ENCODE data around the gene TFDP2.

The TFDP2 gene

GRCh38 chr3:142029791-142030190 is 119.6 kb downstream of the TFDP2 start:
- peaks cover 0 to 8% of the 10 kb centered on the region in 2 donors for H3K4me1 ChIP-seq (ENCODE audit: control insufficient read depth in 1 of 2, insufficient read depth in 2 of 2, low read length in 2 of 2)
- H3K27ac ChIP-seq (ENCODE audit: low read length) = peak overlapping the region; percentile 11
- H3K9me3 ChIP-seq (ENCODE audit: control insufficient read depth in 1 of 2, low read length in 2 of 2) = no peaks in the 10 kb centered on the region
- no peaks in the 10 kb centered on the region for H3K36me3 ChIP-seq (ENCODE audit: control insufficient read depth in 1 of 2, insufficient read depth in 2 of 2, low read length in 2 of 2)
- H3K27me3 ChIP-seq (ENCODE audit: low read depth, low read length) = no peaks in the 10 kb centered on the region
- H3K4me3 ChIP-seq (ENCODE audit: low read depth in 1 of 2, low read length in 2 of 2) = no peak overlapping the region

- Histone ChIP-seq H3K4me3 (ENCODE audit: low read depth in 1 of 2, low read length in 2 of 2) (no peak overlapping the region), H3K4me1 (ENCODE audit: control insufficient read depth in 1 of 2, insufficient read depth in 2 of 2, low read length in 2 of 2) (peaks cover 0 to 8% of the 10 kb centered on the region in 2 donors), H3K27me3 (ENCODE audit: low read depth, low read length) (no peaks in the 10 kb centered on the region), H3K27ac (ENCODE audit: low read length) (peak overlapping the region; percentile 11), H3K36me3 (ENCODE audit: control insufficient read depth in 1 of 2, insufficient read depth in 2 of 2, low read length in 2 of 2) (no peaks in the 10 kb centered on the region), H3K9me3 (ENCODE audit: control insufficient read depth in 1 of 2, low read length in 2 of 2) (no peaks in the 10 kb centered on the region)
These were observed 120.2 kb downstream of the TFDP2 start for GRCh38 chr3:142029052-142029642.

GRCh38 chr3:142028243-142028777 is 121.0 kb downstream of the TFDP2 start:
- Histone ChIP-seq H3K27ac (ENCODE audit: low read length) (peak overlapping the region; percentile 79), H3K27me3 (ENCODE audit: low read depth, low read length) (no peaks in the 10 kb centered on the region), H3K4me1 (ENCODE audit: control insufficient read depth in 1 of 2, insufficient read depth in 2 of 2, low read length in 2 of 2) (peaks cover 0 to 8% of the 10 kb centered on the region in 2 donors)

GRCh38 chr3:142027735-142028134 is 121.6 kb downstream of the TFDP2 start:
- H3K4me1 ChIP-seq (ENCODE audit: control insufficient read depth in 1 of 2, insufficient read depth in 2 of 2, low read length in 2 of 2) = peaks cover 0 to 8% of the 10 kb centered on the region in 2 donors
- peak overlapping the region; percentile 79 for H3K27ac ChIP-seq (ENCODE audit: low read length)
- H3K9me3 ChIP-seq (ENCODE audit: control insufficient read depth in 1 of 2, low read length in 2 of 2) = no peaks in the 10 kb centered on the region
- no peaks in the 10 kb centered on the region for H3K27me3 ChIP-seq (ENCODE audit: low read depth, low read length)
- H3K4me3 ChIP-seq (ENCODE audit: low read depth in 1 of 2, low read length in 2 of 2) = peak overlapping the region; percentile 72 to 86
- H3K36me3 ChIP-seq (ENCODE audit: control insufficient read depth in 1 of 2, insufficient read depth in 2 of 2, low read length in 2 of 2) = no peaks in the 10 kb centered on the region

More at GRCh38 chr3:142028243-142028777, 121.0 kb downstream of the TFDP2 start:
- no peaks in the 10 kb centered on the region for H3K36me3 ChIP-seq (ENCODE audit: control insufficient read depth in 1 of 2, insufficient read depth in 2 of 2, low read length in 2 of 2)
- no peaks in the 10 kb centered on the region for H3K9me3 ChIP-seq (ENCODE audit: control insufficient read depth in 1 of 2, low read length in 2 of 2)
- peak overlapping the region; percentile 72 to 86 for H3K4me3 ChIP-seq (ENCODE audit: low read depth in 1 of 2, low read length in 2 of 2)

- Histone ChIP-seq H3K9me3 (ENCODE audit: control insufficient read depth in 1 of 2, low read length in 2 of 2) (no peaks in the 10 kb centered on the region), H3K27me3 (ENCODE audit: low read depth, low read length) (no peaks in the 10 kb centered on the region), H3K4me3 (ENCODE audit: low read depth in 1 of 2, low read length in 2 of 2) (peak overlapping the region; percentile 72 to 86), H3K27ac (ENCODE audit: low read length) (peak overlapping the region; percentile 79), H3K4me1 (ENCODE audit: control insufficient read depth in 1 of 2, insufficient read depth in 2 of 2, low read length in 2 of 2) (peaks cover 0 to 8% of the 10 kb centered on the region in 2 donors), H3K36me3 (ENCODE audit: control insufficient read depth in 1 of 2, insufficient read depth in 2 of 2, low read length in 2 of 2) (no peaks in the 10 kb centered on the region)
These were observed 122.0 kb downstream of the TFDP2 start for GRCh38 chr3:142027300-142027699.

GRCh38 chr3:142026333-142026732 is 123.0 kb downstream of the TFDP2 start:
- H3K36me3 ChIP-seq (ENCODE audit: control insufficient read depth in 1 of 2, insufficient read depth in 2 of 2, low read length in 2 of 2) = no peaks in the 10 kb centered on the region
- peaks cover 0 to 13% of the 10 kb centered on the region in 2 donors for H3K4me1 ChIP-seq (ENCODE audit: control insufficient read depth in 1 of 2, insufficient read depth in 2 of 2, low read length in 2 of 2)
- H3K9me3 ChIP-seq (ENCODE audit: control insufficient read depth in 1 of 2, low read length in 2 of 2) = no peaks in the 10 kb centered on the region
- H3K4me3 ChIP-seq (ENCODE audit: low read depth in 1 of 2, low read length in 2 of 2) = no peak overlapping the region
- H3K27ac ChIP-seq (ENCODE audit: low read length) = no peak overlapping the region
- no peaks in the 10 kb centered on the region for H3K27me3 ChIP-seq (ENCODE audit: low read depth, low read length)

- H3K27me3 ChIP-seq (ENCODE audit: low read depth, low read length) = no peaks in the 10 kb centered on the region
- H3K9me3 ChIP-seq (ENCODE audit: control insufficient read depth in 1 of 2, low read length in 2 of 2) = no peaks in the 10 kb centered on the region
- peaks cover 0 to 8% of the 10 kb centered on the region in 2 donors for H3K4me1 ChIP-seq (ENCODE audit: control insufficient read depth in 1 of 2, insufficient read depth in 2 of 2, low read length in 2 of 2)
- no peaks in the 10 kb centered on the region for H3K36me3 ChIP-seq (ENCODE audit: control insufficient read depth in 1 of 2, insufficient read depth in 2 of 2, low read length in 2 of 2)
- H3K27ac ChIP-seq (ENCODE audit: low read length) = no peak overlapping the region
- H3K4me3 ChIP-seq (ENCODE audit: low read depth in 1 of 2, low read length in 2 of 2) = no peak overlapping the region
These were observed 127.0 kb downstream of the TFDP2 start for GRCh38 chr3:142022381-142022780.

GRCh38 chr3:142021127-142021526 is 128.2 kb downstream of the TFDP2 start:
- Histone ChIP-seq H3K9me3 (ENCODE audit: control insufficient read depth in 1 of 2, low read length in 2 of 2) (no peaks in the 10 kb centered on the region), H3K4me1 (ENCODE audit: control insufficient read depth in 1 of 2, insufficient read depth in 2 of 2, low read length in 2 of 2) (peaks cover 0 to 8% of the 10 kb centered on the region in 2 donors), H3K27ac (ENCODE audit: low read length) (no peak overlapping the region), H3K36me3 (ENCODE audit: control insufficient read depth in 1 of 2, insufficient read depth in 2 of 2, low read length in 2 of 2) (no peaks in the 10 kb centered on the region), H3K4me3 (ENCODE audit: low read depth in 1 of 2, low read length in 2 of 2) (no peak overlapping the region), H3K27me3 (ENCODE audit: low read depth, low read length) (no peaks in the 10 kb centered on the region)

GRCh38 chr3:142019794-142020320 is 129.5 kb downstream of the TFDP2 start:
- Histone ChIP-seq H3K27me3 (ENCODE audit: low read depth, low read length) (no peaks in the 10 kb centered on the region), H3K4me1 (ENCODE audit: control insufficient read depth in 1 of 2, insufficient read depth in 2 of 2, low read length in 2 of 2) (peaks cover 0 to 8% of the 10 kb centered on the region in 2 donors), H3K27ac (ENCODE audit: low read length) (no peak overlapping the region), H3K4me3 (ENCODE audit: low read depth in 1 of 2, low read length in 2 of 2) (no peak overlapping the region), H3K9me3 (ENCODE audit: control insufficient read depth in 1 of 2, low read length in 2 of 2) (no peaks in the 10 kb centered on the region), H3K36me3 (ENCODE audit: control insufficient read depth in 1 of 2, insufficient read depth in 2 of 2, low read length in 2 of 2) (no peaks in the 10 kb centered on the region)

- H3K27me3 ChIP-seq (ENCODE audit: low read depth, low read length) = no peaks in the 10 kb centered on the region
- H3K36me3 ChIP-seq (ENCODE audit: control insufficient read depth in 1 of 2, insufficient read depth in 2 of 2, low read length in 2 of 2) = no peaks in the 10 kb centered on the region
- H3K4me3 ChIP-seq (ENCODE audit: low read depth in 1 of 2, low read length in 2 of 2) = no peak overlapping the region
- H3K4me1 ChIP-seq (ENCODE audit: control insufficient read depth in 1 of 2, insufficient read depth in 2 of 2, low read length in 2 of 2) = peaks cover 0 to 8% of the 10 kb centered on the region in 2 donors
- H3K9me3 ChIP-seq (ENCODE audit: control insufficient read depth in 1 of 2, low read length in 2 of 2) = no peaks in the 10 kb centered on the region
- H3K27ac ChIP-seq (ENCODE audit: low read length) = no peak overlapping the region
These were observed 135.4 kb downstream of the TFDP2 start for GRCh38 chr3:142013993-142014392.

GRCh38 chr3:142013326-142013980 is 135.9 kb downstream of the TFDP2 start:
- Histone ChIP-seq H3K4me1 (ENCODE audit: control insufficient read depth in 1 of 2, insufficient read depth in 2 of 2, low read length in 2 of 2) (peaks cover 0 to 8% of the 10 kb centered on the region in 2 donors), H3K36me3 (ENCODE audit: control insufficient read depth in 1 of 2, insufficient read depth in 2 of 2, low read length in 2 of 2) (no peaks in the 10 kb centered on the region), H3K9me3 (ENCODE audit: control insufficient read depth in 1 of 2, low read length in 2 of 2) (no peaks in the 10 kb centered on the region), H3K4me3 (ENCODE audit: low read depth in 1 of 2, low read length in 2 of 2) (no peak overlapping the region), H3K27me3 (ENCODE audit: low read depth, low read length) (no peaks in the 10 kb centered on the region), H3K27ac (ENCODE audit: low read length) (no peak overlapping the region)

Measured in muscle layer of duodenum (tissue), 2 donors.